MM.1S (cell line): ENCODE results near the gene SNX25.

Experiments
- DNase-seq: peaks from one replicate; pipeline ENCODE4 v3.0.0-alpha.2; 2015
- H2AFZ ChIP-seq: fragments of 300-600 bp; sonication (generic); 2 replicates; pipeline ENCODE4 v1.6.0; 2016; ENCODE audit warnings: antibody characterized with exemption, low read length
- H3F3A ChIP-seq: fragments of 300-600 bp; sonication (generic); 2 replicates; pipeline ENCODE4 v1.6.1; 2016; ENCODE audit warnings: mild to moderate bottlenecking, antibody characterized with exemption, low read length, moderate library complexity, mixed read lengths; ENCODE audit not compliant: insufficient read depth
- H3K27ac ChIP-seq: fragments of 300-600 bp; sonication (generic); 2 replicates; pipeline ENCODE4 v1.5.1; 2016; ENCODE audit warnings: mild to moderate bottlenecking, low read length
- H3K27me3 ChIP-seq: fragments of 300-600 bp; sonication (generic); replicated peaks from 2 replicates; pipeline ENCODE4 v1.6.0; 2016; ENCODE audit warnings: low read length; ENCODE audit not compliant: insufficient read depth
- H3K36me3 ChIP-seq: fragments of 300-600 bp; sonication (generic); replicated peaks from 2 replicates; pipeline ENCODE4 v1.6.1; 2016; ENCODE audit warnings: mild to moderate bottlenecking, low read length, mixed read lengths; ENCODE audit not compliant: insufficient read depth
- H3K4me1 ChIP-seq: fragments of 300-600 bp; sonication (generic); 2 replicates; pipeline ENCODE4 v1.6.1; 2016; ENCODE audit warnings: low read length, mixed read lengths
- H3K4me2 ChIP-seq: fragments of 300-600 bp; sonication (generic); 2 replicates; pipeline ENCODE4 v1.6.0; 2016; ENCODE audit warnings: low read depth, low read length
- H3K4me3 ChIP-seq: fragments of 300-600 bp; sonication (generic); 2 replicates; pipeline ENCODE4 v1.5.1; 2016; ENCODE audit warnings: low read length, mixed read lengths
- H3K79me2 ChIP-seq: fragments of 300-600 bp; sonication (generic); 2 replicates; pipeline ENCODE4 v1.6.1; 2016; ENCODE audit warnings: mixed run types, low read length, mixed read lengths
- H3K9ac ChIP-seq: fragments of 300-600 bp; sonication (generic); 2 replicates; pipeline ENCODE4 v1.6.1; 2016; ENCODE audit warnings: low read length, mixed read lengths
- H3K9me2 ChIP-seq: fragments of 300-600 bp; sonication (generic); replicated peaks from 2 replicates; pipeline ENCODE4 v1.6.1; 2016; ENCODE audit warnings: mild to moderate bottlenecking, low read length, mixed read lengths; ENCODE audit not compliant: insufficient read depth
- H3K9me3 ChIP-seq: fragments of 300-600 bp; sonication (generic); replicated peaks from 2 replicates; pipeline ENCODE4 v1.6.1; 2016; ENCODE audit warnings: mild to moderate bottlenecking, low read length, mixed read lengths; ENCODE audit not compliant: insufficient read depth
- H4K20me1 ChIP-seq: fragments of 300-600 bp; sonication (generic); 2 replicates; pipeline ENCODE4 v1.6.1; 2016; ENCODE audit warnings: mild to moderate bottlenecking, low read length, moderate library complexity, mixed read lengths; ENCODE audit not compliant: insufficient read depth
- EZH2 ChIP-seq: fragments of 300-600 bp; sonication (generic); optimal IDR thresholded peaks from 2 replicates; pipeline ENCODE3; 2017; ENCODE audit warnings: low read depth, mild to moderate bottlenecking, antibody characterized with exemption, low read length, mixed read lengths
- EZH2phosphoT487 ChIP-seq: fragments of 300-600 bp; sonication (generic); IDR thresholded peaks from 2 replicates; pipeline ENCODE4 v1.6.1; 2018; ENCODE audit warnings: antibody characterized with exemption, low read length
- TF ChIP-seq, protein P1 (sequence below): fragments of 300-600 bp; sonication (generic); IDR thresholded peaks from 2 replicates; pipeline ENCODE4 v1.5.1; 2016; ENCODE audit warnings: antibody characterized with exemption, low read length, mixed read lengths

SNX25 gene

DNA sequence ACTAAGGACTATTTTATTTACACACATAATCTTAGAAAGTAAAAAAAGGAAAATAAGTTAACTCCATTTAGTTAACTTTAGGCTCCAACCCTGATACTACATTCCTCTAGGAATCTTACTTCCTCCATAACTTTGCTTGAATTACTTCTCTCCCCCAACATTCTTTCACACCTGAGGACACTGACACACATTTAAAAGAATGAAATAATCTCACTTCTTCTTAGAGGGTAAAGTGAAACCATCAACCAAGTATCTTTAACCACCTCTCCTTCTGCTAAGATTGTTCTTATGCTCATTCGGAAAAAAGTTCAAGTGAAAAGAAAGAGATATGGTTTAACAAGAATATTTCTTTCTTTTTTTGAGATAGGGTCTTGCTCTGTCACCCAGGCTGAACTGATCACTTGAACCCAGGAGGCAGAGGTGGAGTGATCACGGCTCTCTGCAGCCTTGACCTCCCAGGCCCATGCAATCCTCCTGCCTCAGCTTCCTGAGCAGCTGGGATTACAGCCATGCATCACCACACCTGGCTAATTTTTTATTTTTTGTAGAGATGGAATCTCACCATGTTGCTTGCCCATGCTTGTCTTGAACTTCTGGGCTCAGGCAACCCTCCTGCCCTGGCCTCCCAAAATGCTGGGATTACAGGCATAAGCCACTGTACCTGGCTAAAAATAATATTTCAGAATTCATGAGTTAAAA lies 37.9 kb upstream of the SNX25 start:
- Histone ChIP-seq H3K27ac (peak overlapping the region; percentile 62; the same call in 1 of the 2 replicates), H4K20me1 (no peaks in the 10 kb centered on the region), H3K9ac (peak overlapping the region; percentile 33; the same call in 1 of the 2 replicates), H3K36me3 (0 out of 2 replicates have a peak, but pooled peaks cover 6% of the 10 kb centered on the region), H3K4me3 (peak overlapping the region; percentile 33), H3K4me2 (peak overlapping the region; percentile 48), H3K9me3 (no peaks in the 10 kb centered on the region), H3K4me1 (peaks cover 15% of the 10 kb centered on the region), H3K27me3 (no peaks in the 10 kb centered on the region), H3K79me2 (0 out of 2 replicates have a peak, but pooled peaks cover 5% of the 10 kb centered on the region), H3F3A (peaks cover 15% of the 10 kb centered on the region), H2AFZ (no peak overlapping the region), H3K9me2 (no peaks in the 10 kb centered on the region)
- TF ChIP-seq EZH2 (no peak), EZH2phosphoT487 (no peak)
- TF ChIP-seq, protein P1, sequence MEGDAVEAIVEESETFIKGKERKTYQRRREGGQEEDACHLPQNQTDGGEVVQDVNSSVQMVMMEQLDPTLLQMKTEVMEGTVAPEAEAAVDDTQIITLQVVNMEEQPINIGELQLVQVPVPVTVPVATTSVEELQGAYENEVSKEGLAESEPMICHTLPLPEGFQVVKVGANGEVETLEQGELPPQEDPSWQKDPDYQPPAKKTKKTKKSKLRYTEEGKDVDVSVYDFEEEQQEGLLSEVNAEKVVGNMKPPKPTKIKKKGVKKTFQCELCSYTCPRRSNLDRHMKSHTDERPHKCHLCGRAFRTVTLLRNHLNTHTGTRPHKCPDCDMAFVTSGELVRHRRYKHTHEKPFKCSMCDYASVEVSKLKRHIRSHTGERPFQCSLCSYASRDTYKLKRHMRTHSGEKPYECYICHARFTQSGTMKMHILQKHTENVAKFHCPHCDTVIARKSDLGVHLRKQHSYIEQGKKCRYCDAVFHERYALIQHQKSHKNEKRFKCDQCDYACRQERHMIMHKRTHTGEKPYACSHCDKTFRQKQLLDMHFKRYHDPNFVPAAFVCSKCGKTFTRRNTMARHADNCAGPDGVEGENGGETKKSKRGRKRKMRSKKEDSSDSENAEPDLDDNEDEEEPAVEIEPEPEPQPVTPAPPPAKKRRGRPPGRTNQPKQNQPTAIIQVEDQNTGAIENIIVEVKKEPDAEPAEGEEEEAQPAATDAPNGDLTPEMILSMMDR = no peak
- DNase-seq = peak; percentile 26

DNA sequence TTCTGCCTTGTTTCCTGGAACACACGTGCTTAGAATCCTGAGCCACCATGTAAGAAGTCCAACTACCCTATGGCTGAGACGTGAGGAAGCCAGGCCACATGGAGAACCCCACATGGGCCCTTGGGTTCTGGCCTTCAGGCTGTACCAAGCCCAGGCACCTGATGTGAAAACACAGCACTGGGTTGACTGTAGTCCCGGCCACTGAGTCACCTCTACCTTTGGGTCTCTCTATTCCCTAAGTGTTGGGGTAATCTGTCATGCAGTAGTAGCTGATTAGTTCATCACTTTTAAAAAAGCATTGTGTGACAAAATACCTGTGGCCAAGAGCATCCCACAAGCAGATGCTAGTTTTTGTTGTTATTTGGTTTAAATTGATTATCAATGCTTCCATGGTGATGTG lies 29.9 kb upstream of the SNX25 start:
- H3K4me1 ChIP-seq = no peaks in the 10 kb centered on the region
- no peak for DNase-seq
- H2AFZ ChIP-seq = no peak overlapping the region
- TF ChIP-seq, protein P1 = no peak
- no peak for TF ChIP-seq EZH2phosphoT487
- no peak for TF ChIP-seq EZH2
- no peaks in the 10 kb centered on the region for H3K27me3 ChIP-seq
- no peaks in the 10 kb centered on the region for H3K9me2 ChIP-seq
- H3F3A ChIP-seq = no peaks in the 10 kb centered on the region
- 0 out of 2 replicates have a peak, but pooled peaks cover 6% of the 10 kb centered on the region for H3K36me3 ChIP-seq
- H3K4me3 ChIP-seq = no peak overlapping the region
- no peak overlapping the region for H3K27ac ChIP-seq
- H3K9me3 ChIP-seq = no peaks in the 10 kb centered on the region
- H3K79me2 ChIP-seq = peaks cover 27% of the 10 kb centered on the region
- no peak overlapping the region for H3K4me2 ChIP-seq
- no peak overlapping the region for H3K9ac ChIP-seq
- H4K20me1 ChIP-seq = no peaks in the 10 kb centered on the region

DNA sequence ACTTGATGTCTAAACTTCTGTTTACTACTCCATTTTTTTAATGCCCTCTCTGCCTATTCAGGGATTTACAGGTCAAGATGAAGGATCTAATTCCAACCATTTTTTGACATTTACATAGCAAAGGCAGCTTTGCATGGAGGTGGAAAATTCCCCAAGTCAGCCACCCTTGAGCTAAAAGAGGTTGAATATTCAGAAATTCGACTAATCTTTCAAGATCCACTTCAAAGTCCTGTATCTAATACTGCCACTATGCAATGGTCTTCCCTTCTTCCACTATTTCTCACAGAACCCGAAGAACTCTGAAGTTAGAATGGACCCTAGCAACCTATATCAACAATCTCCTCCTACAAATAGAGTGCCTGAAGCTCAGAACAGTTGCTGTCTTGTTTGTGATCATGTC lies 27.2 kb upstream of the SNX25 start:
- H2AFZ ChIP-seq = no peak overlapping the region
- H3K4me2 ChIP-seq = no peak overlapping the region
- H3K79me2 ChIP-seq = peaks cover 48% of the 10 kb centered on the region
- no peak overlapping the region for H3K27ac ChIP-seq
- TF ChIP-seq, protein P1 = no peak
- TF ChIP-seq EZH2phosphoT487 = no peak
- TF ChIP-seq EZH2 = no peak
- H3K9me2 ChIP-seq = no peaks in the 10 kb centered on the region
- no peaks in the 10 kb centered on the region for H3K36me3 ChIP-seq
- H4K20me1 ChIP-seq = no peaks in the 10 kb centered on the region
- H3K4me1 ChIP-seq = no peaks in the 10 kb centered on the region
- H3K4me3 ChIP-seq = no peak overlapping the region
- no peaks in the 10 kb centered on the region for H3K27me3 ChIP-seq
- no peaks in the 10 kb centered on the region for H3K9me3 ChIP-seq
- no peak for DNase-seq
- no peaks in the 10 kb centered on the region for H3F3A ChIP-seq
- no peak overlapping the region for H3K9ac ChIP-seq
